ENCODE results near the gene WDR74. TPM values are rescaled to one million over a fixed set of nuclear protein-coding genes. Genes with fewer than 3 reads are reported as not detected.

The WDR74 gene
- total RNA-seq, 1 donor from 2014 or later = 55.8 TPM

DNA sequence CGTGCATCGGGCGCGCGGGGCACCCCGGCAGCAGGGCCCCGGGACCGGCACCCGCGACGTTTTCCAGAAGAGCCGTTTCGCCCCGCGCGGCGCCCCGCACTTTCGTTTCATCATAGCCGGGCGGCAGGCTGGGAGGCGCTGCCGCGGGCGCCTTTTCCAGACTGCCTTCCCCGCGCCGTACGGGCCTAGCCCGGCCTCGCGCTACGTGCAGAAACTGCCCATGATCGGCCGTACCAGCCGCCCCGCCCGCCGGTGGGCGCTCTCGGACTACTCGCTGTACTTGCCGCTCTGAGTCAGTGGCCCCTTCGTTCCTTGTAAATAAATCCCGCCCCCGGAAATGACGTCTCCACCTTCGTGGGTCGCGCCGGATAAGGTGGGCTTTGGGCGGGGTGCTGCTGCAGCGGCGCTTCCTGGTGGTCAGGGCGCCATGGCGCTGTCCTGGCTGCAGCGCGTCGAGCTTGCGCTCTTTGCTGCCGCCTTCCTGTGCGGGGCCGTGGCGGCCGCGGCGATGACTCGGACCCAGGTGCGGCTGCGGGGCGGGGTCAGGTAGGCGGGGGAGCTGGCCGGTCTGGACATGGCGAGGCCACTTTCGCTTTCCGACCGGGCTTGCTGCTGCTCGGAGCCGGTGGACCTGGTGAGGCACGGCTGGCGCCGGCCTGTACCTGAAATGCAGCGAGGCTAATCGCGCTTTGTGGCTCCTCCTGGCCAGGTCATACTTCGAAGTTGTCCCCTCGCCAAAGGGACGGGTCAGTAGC lies 52.2 kb downstream of the WDR74 start, which contains the start of gene TMEM179B:
Gene TMEM179B, plus strand, starts transcription at position 398 of the 755 bp plus-strand sequence. Its CDS starts 30 bp downstream, at position 428.
- peak within 1 kb of the TSS; percentile 98 for H3K27ac Mint-ChIP-seq
- TF ChIP-seq, protein P1, sequence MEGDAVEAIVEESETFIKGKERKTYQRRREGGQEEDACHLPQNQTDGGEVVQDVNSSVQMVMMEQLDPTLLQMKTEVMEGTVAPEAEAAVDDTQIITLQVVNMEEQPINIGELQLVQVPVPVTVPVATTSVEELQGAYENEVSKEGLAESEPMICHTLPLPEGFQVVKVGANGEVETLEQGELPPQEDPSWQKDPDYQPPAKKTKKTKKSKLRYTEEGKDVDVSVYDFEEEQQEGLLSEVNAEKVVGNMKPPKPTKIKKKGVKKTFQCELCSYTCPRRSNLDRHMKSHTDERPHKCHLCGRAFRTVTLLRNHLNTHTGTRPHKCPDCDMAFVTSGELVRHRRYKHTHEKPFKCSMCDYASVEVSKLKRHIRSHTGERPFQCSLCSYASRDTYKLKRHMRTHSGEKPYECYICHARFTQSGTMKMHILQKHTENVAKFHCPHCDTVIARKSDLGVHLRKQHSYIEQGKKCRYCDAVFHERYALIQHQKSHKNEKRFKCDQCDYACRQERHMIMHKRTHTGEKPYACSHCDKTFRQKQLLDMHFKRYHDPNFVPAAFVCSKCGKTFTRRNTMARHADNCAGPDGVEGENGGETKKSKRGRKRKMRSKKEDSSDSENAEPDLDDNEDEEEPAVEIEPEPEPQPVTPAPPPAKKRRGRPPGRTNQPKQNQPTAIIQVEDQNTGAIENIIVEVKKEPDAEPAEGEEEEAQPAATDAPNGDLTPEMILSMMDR (IDR thresholded peaks at IDR 0.05; ENCODE audit: unreplicated experiment) = peak; percentile 28
- H3K36me3 Mint-ChIP-seq (ENCODE audit: insufficient read depth) = peaks cover 6% of the 10 kb centered on the region
- H3K27me3 Mint-ChIP-seq = no peaks in the 10 kb centered on the region
- no peaks in the 10 kb centered on the region for H3K9me3 Mint-ChIP-seq (ENCODE audit: low read depth)
- peak within 1 kb of the TSS; percentile 84 for H3K4me3 Mint-ChIP-seq (ENCODE audit: low read depth)
- peak; percentile 91 for DNase-seq (ENCODE audit: low spot score, unreplicated experiment)
- H3K4me1 Mint-ChIP-seq (ENCODE audit: low read depth) = peaks cover 20% of the 10 kb centered on the region

DNA sequence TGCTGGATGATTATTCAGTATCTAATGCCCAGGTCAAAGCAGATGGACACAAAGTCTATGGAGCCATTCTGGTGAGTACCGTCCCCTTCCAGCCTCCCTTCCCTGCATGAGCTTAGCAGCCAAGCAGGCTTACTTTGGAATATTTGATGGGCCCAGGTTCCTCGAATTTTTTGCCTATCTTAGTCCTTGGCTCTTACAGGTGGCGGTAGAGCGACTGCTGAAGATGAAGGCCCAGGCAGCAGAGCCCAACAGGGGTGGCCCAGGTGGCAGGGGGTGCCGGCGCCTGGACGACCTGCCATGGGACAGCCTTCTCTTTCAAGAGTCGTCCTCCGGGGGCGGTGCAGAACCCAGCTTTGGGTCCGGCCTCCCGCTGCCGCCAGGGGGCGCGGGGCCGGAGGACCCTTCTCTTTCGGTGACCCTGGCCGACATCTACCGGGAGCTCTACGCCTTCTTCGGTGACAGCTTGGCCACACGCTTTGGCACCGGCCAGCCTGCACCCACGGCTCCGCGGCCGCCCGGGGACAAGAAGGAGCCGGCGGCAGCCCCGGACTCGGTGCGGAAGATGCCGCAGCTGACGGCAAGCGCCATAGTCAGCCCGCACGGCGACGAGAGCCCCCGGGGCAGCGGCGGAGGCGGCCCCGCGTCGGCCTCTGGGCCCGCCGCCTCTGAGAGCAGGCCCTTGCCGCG lies 52.9 kb downstream of the WDR74 start:
- peaks cover 17% of the 10 kb centered on the region for H3K4me1 Mint-ChIP-seq (ENCODE audit: low read depth)
- TF ChIP-seq, protein P1 (IDR thresholded peaks at IDR 0.05; ENCODE audit: unreplicated experiment) = peak; percentile 93
- no peaks in the 10 kb centered on the region for H3K27me3 Mint-ChIP-seq
- DNase-seq (ENCODE audit: low spot score, unreplicated experiment) = peak; percentile 85
- H3K27ac Mint-ChIP-seq = peak overlapping the region; percentile 76
- no peaks in the 10 kb centered on the region for H3K9me3 Mint-ChIP-seq (ENCODE audit: low read depth)
- peaks cover 8% of the 10 kb centered on the region for H3K36me3 Mint-ChIP-seq (ENCODE audit: insufficient read depth)
- peak overlapping the region; percentile 69 for H3K4me3 Mint-ChIP-seq (ENCODE audit: low read depth)

Small RNA genes lying within 50 kb of the gene (microRNA-seq; reads per million reads assigned to microRNA genes)
- not detected for gene MIR6514 (ENCODE audit: borderline number of aligned reads, unreplicated experiment)
- gene MIR6748 (ENCODE audit: borderline number of aligned reads, unreplicated experiment) = 2.4 reads per million

Other genes with a start within 250 kb of the WDR74 start
- gene TUT1, start 248.1 kb downstream of the WDR74 start, total RNA-seq = 23.1 and 26.0 TPM in 2 replicates
- 134 and 140 TPM in 2 replicates for gene MTA2, start 237.7 kb downstream of the WDR74 start, total RNA-seq
- gene EML3, start 226.8 kb downstream of the WDR74 start, total RNA-seq = 42.7 and 47.0 TPM in 2 replicates
- 0.62 and 0.86 TPM in 2 replicates for gene ROM1, start 226.3 kb downstream of the WDR74 start, total RNA-seq
- 43.4 and 48.9 TPM in 2 replicates for gene B3GAT3, start 217.6 kb downstream of the WDR74 start, total RNA-seq
- 354 and 361 TPM in 2 replicates for gene GANAB, start 193.0 kb downstream of the WDR74 start, total RNA-seq
- gene INTS5, start 186.3 kb downstream of the WDR74 start, total RNA-seq = 23.6 and 24.7 TPM in 2 replicates
- gene C11orf98, start 174.4 kb downstream of the WDR74 start, total RNA-seq = 71.7 and 73.5 TPM in 2 replicates
- gene CSKMT, start 174.3 kb downstream of the WDR74 start, total RNA-seq = 12.2 and 18.0 TPM in 2 replicates
- gene UQCC3, start 167.9 kb downstream of the WDR74 start, total RNA-seq = 7.0 and 7.6 TPM in 2 replicates
- gene LBHD1, start 167.3 kb downstream of the WDR74 start, total RNA-seq = 9.3 and 9.4 TPM in 2 replicates
- 99.8 and 102 TPM in 2 replicates for gene UBXN1, start 160.5 kb downstream of the WDR74 start, total RNA-seq
- gene LRRN4CL, start 150.1 kb downstream of the WDR74 start, total RNA-seq = 0.65 and 0.89 TPM in 2 replicates
- 84.9 and 85.8 TPM in 2 replicates for gene BSCL2, start 132.2 kb downstream of the WDR74 start, total RNA-seq
- gene GNG3, start 131.9 kb downstream of the WDR74 start, total RNA-seq = 1.8 and 2.0 TPM in 2 replicates
- 61.0 and 63.9 TPM in 2 replicates for gene HNRNPUL2, start 112.1 kb downstream of the WDR74 start, total RNA-seq
- 35.5 and 40.8 TPM in 2 replicates for gene TTC9C, start 111.1 kb downstream of the WDR74 start, total RNA-seq
- 13.4 and 17.3 TPM in 2 replicates for gene ZBTB3, start 85.4 kb downstream of the WDR74 start, total RNA-seq
- 93.8 and 101 TPM in 2 replicates for gene POLR2G, start 78.0 kb downstream of the WDR74 start, total RNA-seq
- 52.3 and 56.3 TPM in 2 replicates for gene TAF6L, start 68.2 kb downstream of the WDR74 start, total RNA-seq
- gene TMEM179B, start 52.2 kb downstream of the WDR74 start, total RNA-seq = 38.4 and 40.8 TPM in 2 replicates
- gene TMEM223, start 47.6 kb downstream of the WDR74 start, total RNA-seq = 18.6 and 19.8 TPM in 2 replicates
- gene NXF1, start 34.1 kb downstream of the WDR74 start, total RNA-seq = 120 and 130 TPM in 2 replicates
- gene STX5, start 7.5 kb downstream of the WDR74 start, total RNA-seq = 39.3 and 45.3 TPM in 2 replicates
- gene TEX54, start 6.7 kb downstream of the WDR74 start, total RNA-seq = not detected in 2 replicates
- 140 and 180 TPM in 2 replicates for gene SLC3A2, start 41.3 kb upstream of the WDR74 start, total RNA-seq
- 0.62 and 0.67 TPM in 2 replicates for gene CHRM1, start 81.8 kb upstream of the WDR74 start, total RNA-seq
- gene SLC22A6, start 145.4 kb upstream of the WDR74 start, total RNA-seq = not detected in 2 replicates
- gene SLC22A8, start 176.3 kb upstream of the WDR74 start, total RNA-seq = 2.4 and 4.1 TPM in 2 replicates

Data from progenitor cell of endocrine pancreas (in vitro differentiated cells).